GM23338 (cell line): ENCODE data around the gene FABP6. TPM values are rescaled to one million over a fixed set of nuclear protein-coding genes. Genes with fewer than 3 reads are reported as not detected.

Experiments
- ATAC-seq: fragments of 200-7000 bp; cut with Tn5 transposase; 3 replicates; pipeline ENCODE4 v1.9.1; 2020
- DNase-seq: peaks from one replicate; pipeline ENCODE4 v3.0.0-alpha.2; 2015; ENCODE audit warnings: low spot score
- H2AFZ ChIP-seq: fragments of 200-600 bp; sonication (generic); 2 replicates; pipeline ENCODE4 v1.8.0; 2016; ENCODE audit warnings: antibody characterized with exemption, mild to moderate bottlenecking, moderate library complexity
- H3F3A ChIP-seq: fragments of 200-600 bp; sonication (generic); replicated peaks from 2 replicates; pipeline ENCODE4 v1.8.0; 2017; ENCODE audit warnings: antibody characterized with exemption, mixed run types, low read depth
- H3K27ac ChIP-seq: fragments of 200-600 bp; sonication (generic); 2 replicates; pipeline ENCODE4 v1.6.1; 2016; ENCODE audit warnings: low read depth
- H3K27me3 ChIP-seq: fragments of 200-600 bp; sonication (generic); 2 replicates; pipeline ENCODE4 v1.8.0; 2016; ENCODE audit warnings: mild to moderate bottlenecking, mixed run types, moderate library complexity; ENCODE audit not compliant: insufficient read depth
- H3K36me3 ChIP-seq: fragments of 200-600 bp; sonication (generic); 2 replicates; pipeline ENCODE4 v1.8.0; 2016; ENCODE audit warnings: mild to moderate bottlenecking; ENCODE audit not compliant: insufficient read depth
- H3K4me1 ChIP-seq: fragments of 200-600 bp; sonication (generic); 2 replicates; pipeline ENCODE4 v1.8.0; 2016; ENCODE audit warnings: mild to moderate bottlenecking, moderate library complexity; ENCODE audit not compliant: insufficient read depth
- H3K4me2 ChIP-seq: fragments of 200-600 bp; sonication (generic); 2 replicates; pipeline ENCODE4 v1.7.1; 2017; ENCODE audit warnings: mixed run types
- H3K4me3 ChIP-seq: fragments of 200-600 bp; sonication (generic); 2 replicates; pipeline ENCODE4 v1.6.1; 2016; ENCODE audit warnings: mixed run types
- H3K79me2 ChIP-seq: fragments of 200-600 bp; sonication (generic); replicated peaks from 2 replicates; pipeline ENCODE4 v1.8.0; 2017; ENCODE audit warnings: mild to moderate bottlenecking; ENCODE audit not compliant: insufficient read depth
- H3K9me2 ChIP-seq: fragments of 200-600 bp; sonication (generic); 2 replicates; pipeline ENCODE4 v1.8.0; 2017; ENCODE audit not compliant: insufficient read depth
- H4K20me1 ChIP-seq: fragments of 200-600 bp; sonication (generic); replicated peaks from 2 replicates; pipeline ENCODE4 v1.8.0; 2017; ENCODE audit warnings: mild to moderate bottlenecking; ENCODE audit not compliant: insufficient read depth
- H3K27ac Mint-ChIP-seq: 2 replicates; pipeline ENCODE4 v1.8.0; 2020; ENCODE audit warnings: inconsistent platforms, mild to moderate bottlenecking, moderate library complexity, mixed read lengths
- H3K27me3 Mint-ChIP-seq: 3 replicates; pipeline ENCODE4 v1.8.0; 2022; ENCODE audit warnings: low read depth, mild to moderate bottlenecking, moderate library complexity, mixed read lengths, inconsistent platforms; ENCODE audit not compliant: insufficient read depth, poor library complexity
- H3K36me3 Mint-ChIP-seq: 3 replicates; pipeline ENCODE4 v1.8.0; 2021; ENCODE audit warnings: low read depth, mild to moderate bottlenecking, inconsistent platforms, moderate library complexity, mixed read lengths
- H3K4me1 Mint-ChIP-seq: 3 replicates; pipeline ENCODE4 v1.8.0; 2020; ENCODE audit warnings: mild to moderate bottlenecking, inconsistent platforms, mixed read lengths
- H3K4me3 Mint-ChIP-seq: 3 replicates; pipeline ENCODE4 v1.8.0; 2021; ENCODE audit warnings: moderate library complexity, mild to moderate bottlenecking, inconsistent platforms, mixed read lengths
- H3K9me3 Mint-ChIP-seq: 3 replicates; pipeline ENCODE4 v1.8.0; 2020; ENCODE audit warnings: moderate library complexity, mild to moderate bottlenecking, inconsistent platforms, mixed read lengths
- CREB1 ChIP-seq: fragments of 250-450 bp; sonication (Bioruptor Pico); IDR thresholded peaks from 2 replicates; pipeline ENCODE4 v1.5.0; 2020; ENCODE audit warnings: low read depth, mild to moderate bottlenecking, moderate library complexity
- CTCF ChIP-seq, 2 experiments: fragments of 200-600 bp in 1 of 2; sonication (generic) in 1 of 2; conservative IDR thresholded peaks; 2 replicates each; pipeline versions ENCODE4 v1.5.1 to v1.6.1; 2016 to 2017; ENCODE audit warnings: antibody characterized with exemption in 2 of 2, low read depth in 2 of 2, mild to moderate bottlenecking in 2 of 2, moderate library complexity in 1 of 2
- EZH2 ChIP-seq: fragments of 200-600 bp; sonication (generic); IDR thresholded peaks from one replicate; pipeline ENCODE4 v1.8.0; 2017; ENCODE audit warnings: antibody characterized with exemption, mild to moderate bottlenecking, low read depth; ENCODE audit not compliant: unreplicated experiment
- EZH2phosphoT487 ChIP-seq: fragments of 200-600 bp; sonication (generic); IDR thresholded peaks from one replicate; pipeline ENCODE4 v1.8.1; 2018; ENCODE audit warnings: antibody characterized with exemption; ENCODE audit not compliant: unreplicated experiment
- NANOG ChIP-seq: IDR thresholded peaks from 2 replicates; pipeline ENCODE4 v1.6.1; 2016; ENCODE audit warnings: antibody characterized with exemption, borderline replicate concordance
- REST ChIP-seq: IDR thresholded peaks from one replicate; pipeline ENCODE4 v1.6.1; 2018; ENCODE audit warnings: antibody characterized with exemption; ENCODE audit not compliant: unreplicated experiment
- ZNF114 ChIP-seq: fragments of 250-450 bp; sonication (Bioruptor Pico); IDR thresholded peaks from 2 replicates; pipeline ENCODE4 v1.5.0; 2020; ENCODE audit warnings: mild to moderate bottlenecking, moderate library complexity
- ZNF331 ChIP-seq: fragments of 250-450 bp; sonication (Bioruptor Pico); IDR thresholded peaks from 2 replicates; pipeline ENCODE4 v1.5.0; 2020; ENCODE audit warnings: low read depth, mild to moderate bottlenecking, moderate library complexity
- ZNF462 ChIP-seq: fragments of 250-450 bp; sonication (Bioruptor Pico); IDR thresholded peaks from 2 replicates; pipeline ENCODE4 v1.5.0; 2020; ENCODE audit warnings: mild to moderate bottlenecking, moderate library complexity
- polyA plus RNA-seq: library from polyadenylated mRNA; unstranded; fragments of >200 nt; fragmentation: Nextera tagmentation; extraction: Ambion mirVana; gene quantifications from 2 replicates; pipeline ENCODE4 v1.2.1, GENCODE V29; 2016
- total RNA-seq: library from RNA; depleted of rRNA; stranded (reverse); fragments of >200 nt; shearing (Covaris generic); gene quantifications from 2 replicates; pipeline ENCODE4 v1.2.3, GENCODE V29; 2014

The FABP6 gene
- total and polyA plus RNA-seq, 2 experiments from 2014 or later = 2.2 to 7.5 TPM

GRCh38 chr5:160240350-160240749 is 11.0 kb downstream of the FABP6 start:
- DNase-seq = no peak
- Histone ChIP-seq H3K9me2 (no peaks in the 10 kb centered on the region), H2AFZ (no peak overlapping the region), H3F3A (no peaks in the 10 kb centered on the region; the same call in 1 of the 2 replicates), H3K27me3 (no peaks in the 10 kb centered on the region), H3K4me3 (no peak overlapping the region), H4K20me1 (no peaks in the 10 kb centered on the region), H3K36me3 (no peaks in the 10 kb centered on the region), H3K79me2 (no peaks in the 10 kb centered on the region), H3K4me2 (no peak overlapping the region), H3K27ac (no peak overlapping the region), H3K4me1 (peaks cover 18% of the 10 kb centered on the region)
- Mint-ChIP-seq H3K36me3 (no peaks in the 10 kb centered on the region; the same call in 2 of the 3 replicates), H3K27ac (no peak overlapping the region), H3K9me3 (peaks cover 2% of the 10 kb centered on the region), H3K4me3 (no peak overlapping the region), H3K4me1 (peaks cover 36% of the 10 kb centered on the region), H3K27me3 (peaks cover 36% of the 10 kb centered on the region)
- no peak for ATAC-seq
- TF ChIP-seq EZH2phosphoT487 (no peak), REST (no peak), ZNF331 (CRISPR knock-in tag) (no peak), CREB1 (CRISPR knock-in tag) (no peak), ZNF462 (CRISPR knock-in tag) (no peak), ZNF114 (CRISPR knock-in tag) (no peak), EZH2 (no peak), NANOG (no peak), CTCF (conservative IDR thresholded peaks at IDR 0.05; ENCODE audit: low read depth in 2 of 2) (no peak)
